Stimulated activated CD4-positive, alpha-beta T cell treated with anti-CD3 and anti-CD28 coated beads, Interleukin-15, amount 100 ng/mL, for 1 hour (primary cell): ENCODE results near the gene NAT9.

Experiments
- DNase-seq, 2 donors: peaks; one replicate each; pipeline ENCODE4 v3.0.0-alpha.2; 2020; ENCODE audit warnings: low read depth in 1 of 2, low spot score in 1 of 2

The NAT9 gene

GRCh38 chr17:74731347-74731605 is 44.9 kb downstream of the NAT9 start:
- no peak for DNase-seq

DNA sequence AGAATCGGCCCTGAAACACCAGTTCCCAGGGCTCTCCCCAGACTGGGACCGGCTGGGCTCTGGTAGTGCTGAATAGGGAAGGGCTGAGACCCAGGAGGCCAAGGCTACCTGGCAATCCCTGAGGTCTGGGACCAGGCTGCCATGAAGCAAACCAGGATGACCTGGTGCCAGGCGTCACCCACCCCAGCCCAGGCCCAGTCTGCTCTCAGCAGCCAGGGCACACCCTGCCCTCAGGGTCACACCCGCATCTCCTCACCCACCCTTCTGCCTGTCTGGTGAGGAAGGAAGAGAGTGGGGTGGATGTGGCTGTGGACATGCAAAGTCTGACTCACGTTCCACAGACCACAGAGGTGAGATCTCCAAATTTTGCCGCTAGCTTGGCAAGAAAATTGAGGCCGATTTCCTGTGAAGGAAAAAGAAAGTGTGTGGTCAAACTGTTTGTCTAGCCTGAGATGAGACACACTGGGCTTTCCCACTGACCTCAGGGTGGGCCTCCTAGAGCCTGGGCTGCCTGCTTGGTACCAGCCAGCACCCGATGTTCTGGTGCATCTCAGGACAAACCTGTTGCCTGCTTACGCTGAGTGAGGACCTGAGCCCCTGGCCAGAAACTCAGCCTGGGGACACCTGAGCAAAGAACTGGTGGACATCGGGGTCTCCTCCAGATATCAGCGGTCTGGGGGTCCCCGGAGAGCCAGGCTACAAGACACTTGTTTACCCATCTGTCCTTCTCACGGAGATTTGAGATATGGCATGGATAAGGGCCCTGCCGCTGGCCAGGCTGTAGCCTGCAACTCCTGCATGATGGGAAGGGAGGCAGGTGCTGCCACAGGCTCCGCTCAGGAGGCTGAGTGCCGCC is 45.4 kb downstream of the NAT9 start:
- no peak for DNase-seq

- DNase-seq = no peak
Observed at GRCh38 chr17:74729866-74730265, 46.3 kb downstream of the NAT9 start.

- DNase-seq = no peak
Observed at GRCh38 chr17:74729368-74729767, 46.8 kb downstream of the NAT9 start.

DNA sequence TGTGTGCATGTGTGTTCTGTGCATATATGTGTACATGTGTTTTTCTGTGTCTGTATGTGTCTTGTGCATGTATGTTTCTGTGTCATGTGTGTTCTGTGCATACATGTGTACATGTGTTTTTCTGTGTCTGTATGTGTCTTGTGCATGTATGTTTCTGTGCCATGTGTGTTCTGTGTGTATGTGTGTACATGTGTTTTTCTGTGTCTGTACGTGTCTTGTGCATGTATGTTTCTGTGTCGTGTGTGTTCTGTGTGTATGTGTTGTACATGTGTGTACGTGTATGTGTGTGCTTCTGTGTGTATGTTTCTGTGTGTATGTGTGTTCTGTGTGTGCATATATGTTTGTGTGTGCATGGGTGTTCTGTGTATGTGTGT is 47.5 kb downstream of the NAT9 start:
- DNase-seq = no peak

DNA sequence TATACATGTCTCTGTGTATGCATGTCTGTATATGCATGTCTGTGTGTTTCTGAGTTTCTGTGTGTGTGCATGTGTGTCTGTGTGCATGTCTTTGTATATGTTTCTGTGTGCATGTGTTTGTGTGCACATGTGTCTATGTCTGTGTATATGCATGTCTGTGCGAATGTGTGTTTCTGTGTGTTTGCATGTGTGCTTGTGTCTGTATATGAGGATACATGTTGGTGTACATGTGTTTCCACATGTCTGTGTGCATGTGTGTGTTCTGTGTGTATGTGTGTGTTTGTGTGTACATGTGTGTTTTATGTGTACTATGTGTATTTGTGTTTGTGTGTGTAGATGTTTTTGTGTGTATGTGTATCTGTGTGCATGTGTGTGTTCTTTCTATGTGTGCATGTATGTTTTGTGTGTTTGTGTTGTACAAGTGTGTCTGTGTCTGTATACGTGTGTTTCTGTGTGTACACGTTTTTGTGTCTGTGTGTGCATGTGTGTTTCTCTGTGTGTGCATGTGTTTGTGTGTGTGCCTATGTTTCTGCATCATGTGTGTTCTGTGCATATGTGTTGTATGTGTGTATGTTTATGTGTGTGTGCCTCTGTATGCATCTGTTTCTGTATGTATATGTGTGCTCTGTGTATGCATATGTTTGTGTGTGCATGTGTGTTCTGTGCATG is 48.0 kb downstream of the NAT9 start:
- DNase-seq = no peak

DNA sequence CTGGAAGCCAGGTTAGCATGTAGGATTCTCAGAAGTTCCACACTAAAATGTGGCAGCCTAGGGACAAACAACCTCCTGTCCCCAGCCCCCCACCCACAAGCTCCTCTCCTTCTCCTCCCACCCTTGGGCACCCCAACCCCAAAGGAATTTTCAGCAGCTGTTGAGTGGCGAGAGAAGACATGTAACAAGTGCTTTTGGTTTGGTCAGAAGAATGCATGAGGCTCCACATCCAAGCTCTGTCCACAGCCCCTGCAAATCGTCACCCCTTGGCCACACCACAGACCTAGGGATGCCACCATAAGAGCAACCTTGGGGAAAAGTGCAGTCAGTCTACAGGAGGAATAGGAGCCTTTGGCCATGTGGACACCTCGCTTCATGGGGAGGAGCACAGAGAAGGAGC is 51.0 kb downstream of the NAT9 start:
- DNase-seq = no peak

DNA sequence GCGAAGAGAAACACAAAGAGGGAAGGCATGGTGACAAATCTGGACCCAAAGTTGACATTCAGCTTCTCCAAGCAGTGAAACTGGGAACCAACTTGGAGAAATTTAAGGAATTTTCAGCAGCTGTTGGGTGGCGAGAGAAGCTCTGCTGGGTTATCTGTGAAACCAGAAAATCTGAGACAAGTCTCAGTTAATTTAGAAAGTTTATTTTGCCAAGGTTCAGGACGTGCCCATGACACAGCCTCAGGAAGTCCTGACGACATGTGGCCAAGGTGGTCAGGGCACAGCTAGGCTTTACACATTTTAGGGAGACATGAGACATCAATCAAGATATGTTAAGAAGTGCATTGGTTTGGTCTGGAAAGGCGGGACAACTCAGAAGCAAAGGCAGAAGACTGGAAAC is 52.3 kb downstream of the NAT9 start:
- DNase-seq = no peak

DNA sequence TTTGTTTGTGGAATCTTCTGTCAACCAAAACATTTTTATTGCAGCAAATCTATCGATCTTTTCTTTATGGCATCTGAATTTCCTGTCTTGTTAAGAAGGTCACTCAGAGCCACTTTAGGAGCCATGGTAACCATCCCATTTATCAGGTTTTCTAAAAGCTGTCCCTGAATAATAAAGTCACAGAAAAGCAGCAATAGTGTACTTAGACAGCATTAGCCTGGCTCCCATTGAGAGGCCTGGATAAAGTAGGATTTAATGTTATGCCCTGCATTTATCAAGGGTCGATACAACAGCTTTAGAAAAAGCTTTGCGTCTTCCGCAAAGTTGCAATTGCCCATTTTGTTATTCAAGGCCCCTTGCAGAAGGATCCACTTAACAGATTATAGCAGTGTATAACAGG is 53.4 kb downstream of the NAT9 start:
- no peak for DNase-seq
